HepG2 (cell line): Measurements from ENCODE around the gene USF1. TPM values are rescaled to one million over a fixed set of nuclear protein-coding genes. Genes with fewer than 3 reads are reported as not detected.

Source experiments
- ATAC-seq: fragments of 200-7000 bp; cut with Tn5 transposase; 3 replicates; pipeline ENCODE4 v1.9.1; 2020; ENCODE audit warnings: mild to moderate bottlenecking, moderate library complexity
- BruUV-seq: library from RNA; stranded (reverse); fragments of 400-500 nt; replicated peaks from 2 replicates; lab custom pipeline; 2021; lab: Mats Ljungman, UMichigan
- CTCF ChIA-PET: fragments of 300-600 bp; formaldehyde crosslinking; extraction: SDS; loops from one replicate; lab custom pipeline; 2021; ENCODE audit warnings: low total read pairs, inconsistent platforms, low intra/inter-chr PET ratio; lab: Yijun Ruan, JAX
- POLR2A ChIA-PET: fragments of 350-600 bp; sonication (Branson Sonifier 250); formaldehyde crosslinking; loops from one replicate; lab custom pipeline; 2020; ENCODE audit warnings: antibody characterized with exemption, inconsistent platforms; lab: Yijun Ruan, JAX
- DNase-seq: peaks from one replicate; pipeline ENCODE4 v3.0.0-alpha.2; 2015; ENCODE audit warnings: low spot score
- FAIRE-seq: peaks from 3 replicates; lab custom pipeline; 2011; peaks lifted over from hg19 to GRCh38; lab: Jason Lieb, UNC
- H2AFZ ChIP-seq: one replicate; pipeline ENCODE4 v1.6.1; 2011; ENCODE audit warnings: low read length, inconsistent platforms
- H3K27ac ChIP-seq: fragments of 300-600 bp; 3 replicates; pipeline ENCODE4 v1.8.0; 2011; ENCODE audit warnings: mixed run types, mild to moderate bottlenecking, mixed read lengths, low read length, inconsistent platforms; ENCODE audit not compliant: insufficient read depth; ENCODE audit errors: extremely low read length
- H3K27me3 ChIP-seq, 2 experiments: fragments of 200-600 bp in 1 of 2; 2 replicates in 1 of 2; 3 replicates in 1 of 2; pipeline versions ENCODE4 v1.6.0 to v1.8.0; 2011; ENCODE audit warnings: low read length in 2 of 2, mild to moderate bottlenecking in 2 of 2, moderate library complexity in 2 of 2, inconsistent platforms in 1 of 2; ENCODE audit not compliant: insufficient read depth in 2 of 2, control insufficient read depth in 1 of 2
- H3K36me3 ChIP-seq, 2 experiments: fragments of 200-600 bp in 1 of 2; replicated peaks in 1 of 2; 2 replicates in 1 of 2; 3 replicates in 1 of 2; pipeline versions ENCODE4 v1.5.1 to v1.8.0; 2011; ENCODE audit warnings: low read length in 2 of 2, inconsistent platforms in 1 of 2; ENCODE audit not compliant: insufficient read depth in 2 of 2, control insufficient read depth in 1 of 2
- H3K4me1 ChIP-seq: 2 replicates; pipeline ENCODE4 v1.5.1; 2012; ENCODE audit warnings: low read length, inconsistent platforms; ENCODE audit not compliant: insufficient read depth
- H3K4me2 ChIP-seq: 2 replicates; pipeline ENCODE4 v1.6.0; 2011; ENCODE audit warnings: low read depth, low read length, inconsistent platforms
- H3K4me3 ChIP-seq, 3 experiments: fragments of 200-600 bp in 1 of 3; sonication (generic), shearing (Covaris generic) in 1 of 3; replicated peaks in 1 of 3; 2 replicates each; pipeline ENCODE4 v1.5.1; 2011 to 2016; ENCODE audit warnings: low read length in 3 of 3, inconsistent platforms in 2 of 3, low read depth in 2 of 3, mild to moderate bottlenecking in 2 of 3, control low read depth in 1 of 3, mixed read lengths in 1 of 3; ENCODE audit not compliant: insufficient read depth in 1 of 3
- H3K79me2 ChIP-seq: one replicate; pipeline ENCODE4 v1.6.1; 2011; ENCODE audit warnings: low read length, inconsistent platforms; ENCODE audit not compliant: insufficient read depth
- H3K9ac ChIP-seq: 2 replicates; pipeline ENCODE4 v1.6.0; 2011; ENCODE audit warnings: mild to moderate bottlenecking, low read depth, low read length, inconsistent platforms; ENCODE audit not compliant: insufficient read depth
- H3K9me3 ChIP-seq: 2 replicates; pipeline ENCODE4 v1.5.1; 2012; ENCODE audit warnings: mild to moderate bottlenecking, low read length
- H4K20me1 ChIP-seq: 2 replicates; pipeline ENCODE4 v1.6.0; 2011; ENCODE audit warnings: inconsistent platforms, mild to moderate bottlenecking, low read length, moderate library complexity; ENCODE audit not compliant: insufficient read depth
- ATM ChIP-seq: fragments of 450-650 bp; IDR thresholded peaks from 2 replicates; pipeline ENCODE4 v1.7.1; 2017; ENCODE audit warnings: mild to moderate bottlenecking, borderline replicate concordance
- BHLHE40 ChIP-seq: IDR thresholded peaks from 2 replicates; pipeline ENCODE4 v1.6.1; 2011; ENCODE audit warnings: low read length, improper control_type of control experiment
- CEBPB ChIP-seq: IDR thresholded peaks from 2 replicates; pipeline ENCODE4 v1.6.1; 2011; ENCODE audit warnings: low read depth, low read length, improper control_type of control experiment, borderline replicate concordance
- IRF2 ChIP-seq: IDR thresholded peaks from 2 replicates; pipeline ENCODE4 v1.6.1; 2018; ENCODE audit warnings: missing genetic modification reagents, missing compliant biosample characterization
- NCOR1 ChIP-seq: fragments of 200-600 bp; sonication (generic); IDR thresholded peaks from 2 replicates; pipeline ENCODE4 v1.7.0; 2017; ENCODE audit warnings: antibody characterized with exemption, low read length, borderline replicate concordance
- PAX8 ChIP-seq: sonication (generic); formaldehyde crosslinking; IDR thresholded peaks from 2 replicates; pipeline ENCODE4 v1.8.0; 2022; ENCODE audit warnings: mild to moderate bottlenecking, missing genetic modification reagents, borderline replicate concordance
- RFX3 ChIP-seq: IDR thresholded peaks from 2 replicates; pipeline ENCODE4 v1.6.1; 2016; ENCODE audit warnings: missing biosample characterization, missing genetic modification reagents
- SNRNP70 ChIP-seq: fragments of 200-400 bp; formaldehyde crosslinking; IDR thresholded peaks from 2 replicates; pipeline ENCODE4 v1.6.1; 2017; ENCODE audit warnings: mild to moderate bottlenecking, low read depth, low read length, moderate library complexity
- TBP ChIP-seq: sonication (generic); formaldehyde crosslinking; IDR thresholded peaks from 2 replicates; pipeline ENCODE4 v1.5.0; 2020; ENCODE audit warnings: missing genetic modification reagents
- U2AF1 ChIP-seq: fragments of 200-400 bp; formaldehyde crosslinking; optimal IDR thresholded peaks from 2 replicates; pipeline ENCODE3; 2017; ENCODE audit warnings: mild to moderate bottlenecking, low read depth, low read length
- ZNF451 ChIP-seq: sonication (generic); formaldehyde crosslinking; IDR thresholded peaks from 2 replicates; pipeline ENCODE4 v1.5.0; 2020; ENCODE audit warnings: mild to moderate bottlenecking, missing genetic modification reagents
- ZNF670 ChIP-seq: sonication (generic); formaldehyde crosslinking; IDR thresholded peaks from 2 replicates; pipeline ENCODE4 v1.8.0; 2022; ENCODE audit warnings: mild to moderate bottlenecking, missing genetic modification reagents, borderline replicate concordance
- in situ Hi-C: cut with HindIII; loops from 2 replicates; pipeline ENCODE4 v1.10.0; 2017; ENCODE audit warnings: low pct_unique_long_range_greater_than_20kb; ENCODE audit not compliant: extremely low pct_ligation_motif_present
- intact Hi-C: fragments of 100-400 bp; cut with micrococcal nuclease; formaldehyde crosslinking; loops from one replicate; pipeline ENCODE4 v1.10.0; 2022; ENCODE audit not compliant: unreplicated experiment
- polyA plus RNA-seq, 8 experiments: library from polyadenylated mRNA; depleted of rRNA in 3 of 8; stranded (reverse) in 7 of 8; unstranded in 1 of 8; fragments of >200 nt; fragmentation: Illumina TruSeq in 4 of 8; extraction: Trizol in 4 of 8; gene quantifications; 2 replicates each; pipeline versions ENCODE4 v1.2.1 to v1.2.3, GENCODE V29; 2011 to 2016; ENCODE audit warnings: low read depth in 4 of 8, missing spikeins in 1 of 8, mixed read lengths in 1 of 8; ENCODE audit not compliant: insufficient read depth in 1 of 8
- total RNA-seq, 5 experiments: library from RNA; depleted of rRNA; stranded (reverse); fragments of >200 nt; fragmentation: Illumina TruSeq; extraction: Trizol; gene quantifications; 2 replicates each; pipeline ENCODE4 v1.2.3, GENCODE V29; 2016; ENCODE audit warnings: low read depth in 1 of 5

Gene USF1
- total and polyA plus RNA-seq, 2 of the 13 experiments (the other 11 are each of a cell fraction or from before 2014, with no cell fraction given), result 26.9 to 39.4 TPM

- intact Hi-C loops (loop anchor here (2.0 kb wide), 1 partner anchor 48 kb away; no protein-coding TSS in a partner anchor), in situ Hi-C loops (no loop called here)
- Histone ChIP-seq H3K4me3 (peak overlapping the region; percentile 78 to 84 (median 79)), H3K4me2 (peak overlapping the region; percentile 85), H4K20me1 (no peaks in the 10 kb centered on the region), H3K79me2 (peaks cover 13% of the 10 kb centered on the region), H3K9ac (peak overlapping the region; percentile 87), H2AFZ (no peak overlapping the region), H3K4me1 (peaks cover 18% of the 10 kb centered on the region), H3K9me3 (no peaks in the 10 kb centered on the region), H3K36me3 (peaks cover 10 to 35% of the 10 kb centered on the region in 2 experiments), H3K27ac (peak overlapping the region; percentile 94), H3K27me3 (no peaks in the 10 kb centered on the region; a peak in 2 of 5 replicates)
- BruUV-seq, result no TSS peak
- ChIA-PET POLR2A (interaction anchor here (0.6 to 4.3 kb wide), 9 partner anchors 10 to 784 kb away, joined by 3 to 60 read pairs (median 7); partner anchors contain the start of genes APOA2, F11R, NIT1 and PFDN2), CTCF (no interaction called here)
- no peak for FAIRE-seq
- no peak for TF ChIP-seq SNRNP70
- TF ChIP-seq IRF2 (CRISPR knock-in tag), result no peak
- TF ChIP-seq ZNF670 (CRISPR knock-in tag), result 0 out of 2 replicates have a peak, but pooled peaks have one; percentile 49
- TF ChIP-seq PAX8 (CRISPR knock-in tag), result no peak
- no peak for TF ChIP-seq ZNF451
- no peak for TF ChIP-seq TBP (CRISPR knock-in tag)
- TF ChIP-seq ATM, result no peak
- TF ChIP-seq BHLHE40, result 0 out of 2 replicates have a peak, but pooled peaks have one; percentile 3
- no peak for TF ChIP-seq RFX3 (CRISPR knock-in tag)
- no peak for TF ChIP-seq CEBPB
- no peak for TF ChIP-seq NCOR1
- no peak for TF ChIP-seq U2AF1
- DNase-seq, result no peak
- ATAC-seq, result no peak
These were observed 1.3 kb downstream of the USF1 start for GRCh38 chr1:161044535-161044907.
